Measurements from ENCODE around the gene SPOCD1.

The SPOCD1 gene

DNA sequence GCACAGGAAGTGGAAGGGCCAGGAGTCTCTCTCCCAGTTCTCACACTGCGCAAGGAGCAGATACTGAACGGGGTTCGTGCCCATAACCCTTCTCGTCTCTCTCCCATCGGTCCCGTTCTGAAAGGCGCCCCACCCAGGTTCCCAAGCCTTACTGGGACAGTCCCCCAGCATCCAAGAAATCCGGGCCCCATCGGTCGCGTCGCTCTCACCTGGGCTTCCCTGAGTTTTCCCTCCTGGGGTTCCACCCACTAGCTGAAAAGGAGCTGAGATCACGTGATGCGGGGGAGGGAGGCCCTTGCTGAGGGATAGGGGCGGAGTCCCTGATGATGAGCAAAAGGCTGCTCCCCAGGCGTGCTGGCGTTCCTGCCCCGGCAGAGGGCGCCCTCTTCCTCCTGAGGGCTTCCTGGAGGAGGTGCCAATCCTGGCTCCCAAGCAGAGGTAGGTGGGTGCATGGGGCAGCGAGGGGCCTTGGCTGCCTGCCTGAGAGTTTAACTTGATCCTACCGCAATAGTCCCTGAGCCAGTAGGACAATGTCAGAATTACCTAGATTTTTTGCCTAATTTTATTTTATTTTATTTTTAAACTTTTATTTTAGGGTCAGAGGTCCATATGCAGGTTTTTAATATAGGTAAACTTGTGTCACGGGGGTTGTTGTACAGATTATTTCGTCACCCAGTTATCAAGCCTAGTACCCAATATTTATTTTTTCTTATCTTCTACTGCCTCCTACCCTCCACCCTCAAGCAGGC is at the start of gene SPOCD1:
Gene SPOCD1, minus strand, starts transcription at position 271 of the 749 bp plus-strand sequence. CDS start 689 bp downstream, outside the sequence.
- peak within 1 kb of the TSS; percentile 8 to 19 for H3K4me3 ChIP-seq (replicated peaks in 1 of 2; ENCODE audit: low read depth in 2 of 2, low read length in 2 of 2)

DNA sequence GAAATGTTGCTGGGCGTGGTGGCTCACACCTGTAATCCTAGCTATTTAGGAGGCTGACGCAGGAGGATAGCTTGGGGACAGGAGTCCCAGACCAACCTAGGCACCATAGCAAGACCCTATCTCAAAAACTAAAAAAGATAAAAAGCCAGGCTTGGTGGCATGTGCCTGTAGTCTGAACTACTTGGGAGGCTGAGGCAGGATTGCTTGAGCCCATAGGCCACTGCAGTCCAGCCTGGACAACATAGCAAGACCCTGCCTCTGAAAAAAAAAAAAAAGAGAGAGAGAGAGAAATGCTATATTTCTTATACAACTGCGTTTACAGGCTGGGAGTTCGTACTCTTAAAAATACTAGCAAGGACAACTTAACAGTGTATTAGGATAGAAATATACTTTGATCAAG is 46.2 kb upstream of the SPOCD1 start:
- H3K4me3 ChIP-seq (replicated peaks in 1 of 2; ENCODE audit: low read depth in 2 of 2, low read length in 2 of 2) = no peak overlapping the region
- no peak for DNase-seq (ENCODE audit: low read depth in 2 of 2)
- TF ChIP-seq, protein P1, sequence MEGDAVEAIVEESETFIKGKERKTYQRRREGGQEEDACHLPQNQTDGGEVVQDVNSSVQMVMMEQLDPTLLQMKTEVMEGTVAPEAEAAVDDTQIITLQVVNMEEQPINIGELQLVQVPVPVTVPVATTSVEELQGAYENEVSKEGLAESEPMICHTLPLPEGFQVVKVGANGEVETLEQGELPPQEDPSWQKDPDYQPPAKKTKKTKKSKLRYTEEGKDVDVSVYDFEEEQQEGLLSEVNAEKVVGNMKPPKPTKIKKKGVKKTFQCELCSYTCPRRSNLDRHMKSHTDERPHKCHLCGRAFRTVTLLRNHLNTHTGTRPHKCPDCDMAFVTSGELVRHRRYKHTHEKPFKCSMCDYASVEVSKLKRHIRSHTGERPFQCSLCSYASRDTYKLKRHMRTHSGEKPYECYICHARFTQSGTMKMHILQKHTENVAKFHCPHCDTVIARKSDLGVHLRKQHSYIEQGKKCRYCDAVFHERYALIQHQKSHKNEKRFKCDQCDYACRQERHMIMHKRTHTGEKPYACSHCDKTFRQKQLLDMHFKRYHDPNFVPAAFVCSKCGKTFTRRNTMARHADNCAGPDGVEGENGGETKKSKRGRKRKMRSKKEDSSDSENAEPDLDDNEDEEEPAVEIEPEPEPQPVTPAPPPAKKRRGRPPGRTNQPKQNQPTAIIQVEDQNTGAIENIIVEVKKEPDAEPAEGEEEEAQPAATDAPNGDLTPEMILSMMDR (IDR thresholded peaks at IDR 0.05; ENCODE audit: low read depth, low read length) = no peak

More for the DNA sequence above, at the start of gene SPOCD1:
- TF ChIP-seq, protein P1 (IDR thresholded peaks at IDR 0.05; ENCODE audit: low read depth, low read length) = peak; percentile 99
- DNase-seq (ENCODE audit: low read depth in 2 of 2) = peak; percentile 79 to 90

DNA sequence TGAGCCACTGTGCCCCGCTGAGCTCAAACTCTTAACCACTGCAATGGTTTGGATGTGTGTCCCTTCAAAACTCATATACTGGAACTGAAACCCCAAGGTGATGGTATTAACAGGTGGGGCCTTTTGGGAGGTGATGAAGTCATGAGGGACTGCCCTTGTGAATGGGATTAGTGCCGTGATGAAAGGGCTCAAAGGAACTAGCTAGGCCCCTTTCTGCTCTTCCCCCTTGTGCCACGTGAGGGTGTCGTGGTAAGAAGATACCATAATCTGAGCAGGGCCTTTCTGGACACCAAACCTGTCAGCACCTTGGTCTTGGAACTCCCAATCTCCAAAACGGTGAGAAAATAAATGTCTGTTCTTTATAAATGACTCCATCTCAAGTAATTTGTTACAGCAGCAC is 45.5 kb upstream of the SPOCD1 start:
- no peak overlapping the region for H3K4me3 ChIP-seq (replicated peaks in 1 of 2; ENCODE audit: low read depth in 2 of 2, low read length in 2 of 2)
- TF ChIP-seq, protein P1 (IDR thresholded peaks at IDR 0.05; ENCODE audit: low read depth, low read length) = no peak
- DNase-seq (ENCODE audit: low read depth in 2 of 2) = no peak

GRCh38 chr1:31860581-31860980 is 44.8 kb upstream of the SPOCD1 start:
- DNase-seq (ENCODE audit: low read depth in 2 of 2) = no peak
- no peak overlapping the region for H3K4me3 ChIP-seq (replicated peaks in 1 of 2; ENCODE audit: low read depth in 2 of 2, low read length in 2 of 2)
- TF ChIP-seq, protein P1 (IDR thresholded peaks at IDR 0.05; ENCODE audit: low read depth, low read length) = no peak

DNA sequence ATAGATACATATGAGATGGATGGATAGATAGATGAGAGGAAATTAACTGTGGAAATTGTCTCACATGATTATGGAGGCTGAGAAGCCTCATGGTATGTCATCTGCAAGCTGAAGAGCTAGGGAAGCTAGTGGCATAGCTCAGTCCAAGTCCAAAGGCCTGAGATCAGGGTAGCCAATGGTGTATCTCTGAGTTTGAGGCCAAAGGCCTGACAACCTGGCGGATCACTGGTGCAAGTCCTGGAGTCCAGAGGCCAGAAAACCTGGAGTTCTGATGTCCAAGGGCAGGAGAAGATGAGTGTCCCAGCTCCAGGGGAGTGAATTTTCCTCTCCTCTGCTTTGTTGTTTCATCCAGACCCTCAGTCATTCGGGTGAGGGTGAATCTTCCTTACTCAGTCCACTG is 43.9 kb upstream of the SPOCD1 start:
- no peak for DNase-seq (ENCODE audit: low read depth in 2 of 2)
- TF ChIP-seq, protein P1 (IDR thresholded peaks at IDR 0.05; ENCODE audit: low read depth, low read length) = no peak

DNA sequence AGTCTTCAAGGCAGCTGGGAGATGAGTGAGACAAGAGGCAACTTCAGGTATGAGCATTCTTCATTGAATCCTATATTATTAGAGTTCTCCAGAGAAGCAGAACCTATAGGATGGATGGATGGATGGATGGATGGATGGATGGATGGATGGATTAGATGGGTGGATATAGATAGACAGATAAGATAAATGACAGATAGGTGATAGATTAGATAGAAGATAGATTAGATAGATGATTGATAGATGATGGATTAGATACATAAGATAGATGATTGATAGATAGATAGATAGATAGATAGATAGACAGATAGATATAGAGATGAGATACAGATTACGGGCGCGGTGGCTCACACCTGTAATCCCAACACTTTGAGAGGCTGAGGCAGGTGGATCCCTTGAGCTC is 43.2 kb upstream of the SPOCD1 start:
- no peak for DNase-seq (ENCODE audit: low read depth in 2 of 2)
- TF ChIP-seq, protein P1 (IDR thresholded peaks at IDR 0.05; ENCODE audit: low read depth, low read length) = no peak
- H3K4me3 ChIP-seq (replicated peaks in 1 of 2; ENCODE audit: low read depth in 2 of 2, low read length in 2 of 2) = no peak overlapping the region

More for the DNA sequence above, 43.9 kb upstream of the SPOCD1 start:
- no peak overlapping the region for H3K4me3 ChIP-seq (replicated peaks in 1 of 2; ENCODE audit: low read depth in 2 of 2, low read length in 2 of 2)

Measured in cardiac fibroblast (primary cell).